ENCODE measurements around the gene DUSP28. TPM values are rescaled to one million over a fixed set of nuclear protein-coding genes. Genes with fewer than 3 reads are reported as not detected.

Gene DUSP28, protein sequence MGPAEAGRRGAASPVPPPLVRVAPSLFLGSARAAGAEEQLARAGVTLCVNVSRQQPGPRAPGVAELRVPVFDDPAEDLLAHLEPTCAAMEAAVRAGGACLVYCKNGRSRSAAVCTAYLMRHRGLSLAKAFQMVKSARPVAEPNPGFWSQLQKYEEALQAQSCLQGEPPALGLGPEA
- 4.6 to 6.8 TPM (median 6.4 TPM) in 5 replicates for total RNA-seq (2022; extraction: Qiagen RNA extraction)

DNA sequence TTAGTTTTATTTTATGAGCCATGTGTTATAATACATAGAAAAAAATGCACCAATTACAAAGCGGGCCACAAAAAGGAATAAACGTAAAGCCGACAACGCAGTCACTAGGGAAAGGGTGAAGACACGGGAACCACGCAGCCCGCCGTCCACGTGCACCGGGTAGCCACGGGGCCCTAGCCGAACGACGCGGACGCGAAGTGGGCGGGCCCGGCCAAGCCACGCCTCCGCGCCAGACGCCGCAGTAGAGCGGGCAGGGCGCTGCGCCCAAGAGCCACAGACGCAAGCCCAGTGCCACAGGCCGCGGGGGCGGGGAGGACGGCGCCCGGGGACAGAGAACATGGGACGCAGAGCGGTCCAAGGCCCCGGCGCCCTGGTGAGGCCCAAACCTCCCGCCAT, at the start of gene DUSP28:
TSS of gene DUSP28 (plus strand) at position 274 of the 396 bp plus-strand sequence. CDS start 328 bp downstream, outside the sequence.

DNA sequence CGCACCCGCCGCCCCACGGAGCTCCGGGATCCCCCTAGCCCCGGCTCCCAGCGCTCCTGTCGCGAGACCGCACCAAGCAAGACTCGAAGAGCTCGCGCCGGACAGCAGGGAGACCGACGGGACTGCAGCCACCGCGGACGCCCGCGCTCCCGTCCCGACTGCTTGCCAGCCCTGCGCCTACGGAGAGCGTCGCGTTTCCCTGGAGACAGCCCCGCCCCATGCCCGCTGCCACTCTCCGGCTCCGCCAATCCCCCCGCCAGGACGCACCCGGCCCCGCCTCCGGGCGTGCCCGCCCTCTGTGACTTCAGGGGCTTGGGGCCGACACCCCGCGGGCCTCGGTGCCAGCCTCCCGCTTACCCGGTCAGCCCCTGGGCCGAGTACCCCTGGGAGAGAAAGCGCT, 2.3 kb upstream of the DUSP28 start, which contains the start of gene ANKMY1:
TSS of gene ANKMY1 (minus strand) at position 181 of the 400 bp plus-strand sequence. CDS start 653 bp downstream, outside the sequence.

DNA sequence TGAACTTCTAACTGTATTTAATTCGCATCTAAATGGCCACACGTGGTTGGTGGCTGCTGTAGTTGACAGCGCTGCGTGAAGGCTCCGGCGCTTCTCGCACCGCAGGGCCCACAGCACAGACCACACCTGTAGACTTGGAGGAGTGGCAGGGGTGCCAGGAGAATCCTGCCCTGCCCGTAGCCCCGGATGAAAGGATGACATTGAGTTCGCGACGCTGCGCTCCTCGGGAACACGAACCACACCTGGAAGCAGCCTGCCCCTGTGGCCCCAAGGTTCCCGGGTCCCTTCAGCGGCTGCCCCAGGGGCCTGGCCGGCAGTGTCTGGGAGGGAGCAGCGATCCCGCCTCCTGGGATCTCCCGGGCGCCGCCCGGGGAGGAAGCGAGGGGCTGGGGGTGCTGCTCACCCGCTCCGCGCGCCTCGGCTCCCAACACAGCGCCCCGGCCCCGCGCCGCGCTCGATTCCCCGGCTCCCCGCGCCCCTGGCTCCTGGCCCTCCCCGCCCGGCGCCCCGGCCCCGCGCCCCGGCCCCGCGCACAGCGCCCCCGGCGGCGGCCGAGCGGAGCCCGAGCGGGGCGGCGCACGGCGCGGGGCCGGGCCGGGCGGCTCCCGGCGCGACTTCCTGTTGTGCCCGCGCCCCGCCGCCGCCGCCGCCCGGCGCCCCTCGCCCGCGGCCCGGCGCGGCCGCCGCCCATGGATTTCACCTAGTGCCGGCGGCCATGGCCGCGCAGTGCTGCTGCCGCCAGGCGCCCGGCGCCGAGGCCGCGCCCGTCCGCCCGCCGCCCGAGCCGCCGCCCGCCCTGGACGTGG, 7.9 kb downstream of the DUSP28 start, which contains the start of gene RNPEPL1:
TSS of gene RNPEPL1 (plus strand) at position 613 of the 806 bp plus-strand sequence. CDS start at position 716, 103 bp downstream.

DNA sequence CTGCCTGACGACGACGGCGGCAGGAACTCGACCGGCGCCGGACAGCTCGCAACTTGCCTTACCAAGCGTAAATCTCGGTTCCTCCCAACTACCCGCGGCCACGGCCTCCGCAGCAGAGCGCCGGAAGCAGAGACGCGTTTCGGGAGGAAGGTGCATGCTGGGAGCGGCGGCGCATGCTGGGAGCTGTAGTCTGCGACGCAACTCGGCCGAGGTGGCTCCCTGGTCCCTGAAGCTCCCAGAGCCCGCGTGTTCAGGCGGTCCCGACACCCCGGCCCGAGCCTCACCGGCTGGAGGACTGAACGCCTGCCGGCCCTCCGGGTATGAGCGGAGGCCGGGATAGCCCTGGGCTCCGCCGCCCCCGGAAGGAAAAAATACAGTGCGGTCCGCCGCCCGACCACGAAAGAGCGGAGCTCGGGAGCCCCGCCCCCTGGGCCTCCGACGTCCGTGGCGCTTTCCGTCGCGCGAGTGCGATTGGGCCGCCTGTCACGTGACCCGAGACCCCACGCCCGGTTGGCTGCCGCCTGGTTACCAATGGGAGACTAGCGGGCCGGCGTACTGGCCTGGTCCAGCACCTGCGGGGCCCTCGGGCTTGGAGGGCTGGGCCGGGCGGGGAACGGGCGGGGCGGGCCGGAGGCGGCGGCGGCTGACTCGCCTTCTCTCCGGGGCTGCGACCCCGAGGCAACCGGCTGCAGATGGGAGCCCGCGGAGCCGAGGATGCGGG, 26.2 kb downstream of the DUSP28 start, which contains the start of gene CAPN10:
TSS of gene CAPN10 (plus strand) at position 537 of the 721 bp plus-strand sequence. CDS start at position 715, 178 bp downstream.

Other genes with a start within 250 kb of the DUSP28 start
- gene GPC1, start 124.7 kb upstream of the DUSP28 start, total RNA-seq (2022; extraction: Qiagen RNA extraction) = 148 to 254 TPM (median 237 TPM) in 5 replicates
- 6.1 to 10.7 TPM (median 9.3 TPM) in 5 replicates for gene ANKMY1, start 2.4 kb upstream of the DUSP28 start, total RNA-seq (2022; extraction: Qiagen RNA extraction)
- 38.2 to 63.2 TPM (median 61.5 TPM) in 5 replicates for gene RNPEPL1, start 8.1 kb downstream of the DUSP28 start, total RNA-seq (2022; extraction: Qiagen RNA extraction)
- 14.6 to 25.0 TPM (median 22.2 TPM) in 5 replicates for gene CAPN10, start 26.4 kb downstream of the DUSP28 start, total RNA-seq (2022; extraction: Qiagen RNA extraction)
- gene GPR35, start 65.1 kb downstream of the DUSP28 start, total RNA-seq (2022; extraction: Qiagen RNA extraction) = 0.32 to 0.83 TPM (median 0.68 TPM) in 5 replicates
- not detected in 5 replicates for gene AQP12B, start 122.5 kb downstream of the DUSP28 start, total RNA-seq (2022; extraction: Qiagen RNA extraction)
- not detected in 5 replicates for gene AQP12A, start 131.5 kb downstream of the DUSP28 start, total RNA-seq (2022; extraction: Qiagen RNA extraction)

Measured in A549 treated with dexamethasone at 1 μM for 4 hours (cell line).